HepG2 (cell line): ENCODE measurements around the gene PRR15L. TPM values are rescaled to one million over a fixed set of nuclear protein-coding genes. Genes with fewer than 3 reads are reported as not detected.

Experiments
- CHD4 ChIP-seq: fragments of 200-600 bp; sonication (generic); IDR thresholded peaks from 2 replicates; pipeline ENCODE4 v1.7.0; 2017; ENCODE audit warnings: mild to moderate bottlenecking, low read length, borderline replicate concordance
- CREBL2 ChIP-seq: sonication (generic); formaldehyde crosslinking; IDR thresholded peaks from 2 replicates; pipeline ENCODE4 v1.8.1; 2023; ENCODE audit warnings: missing genetic modification reagents, mild to moderate bottlenecking, borderline replicate concordance
- FOXO1 ChIP-seq: sonication (generic); formaldehyde crosslinking; IDR thresholded peaks from 2 replicates; pipeline ENCODE4 v1.4.0; 2020; ENCODE audit warnings: missing genetic modification reagents
- FOXP1 ChIP-seq, 2 experiments: fragments of 450-650 bp in 1 of 2; IDR thresholded peaks; 2 replicates each; pipeline ENCODE4 v1.6.1; 2017 to 2018; ENCODE audit warnings: antibody characterized with exemption in 1 of 2
- FOXP4 ChIP-seq: sonication (generic); formaldehyde crosslinking; IDR thresholded peaks from 2 replicates; pipeline ENCODE4 v1.4.0; 2020; ENCODE audit warnings: missing genetic modification reagents
- KLF6 ChIP-seq: IDR thresholded peaks from 2 replicates; pipeline ENCODE4 v1.8.0; 2016; ENCODE audit warnings: missing biosample characterization, missing genetic modification reagents
- MLX ChIP-seq: IDR thresholded peaks from 2 replicates; pipeline ENCODE4 v1.6.1; 2016
- NCOR1 ChIP-seq: fragments of 200-600 bp; sonication (generic); IDR thresholded peaks from 2 replicates; pipeline ENCODE4 v1.7.0; 2017; ENCODE audit warnings: antibody characterized with exemption, low read length, borderline replicate concordance
- NFKBIZ ChIP-seq: IDR thresholded peaks from 2 replicates; pipeline ENCODE4 v1.6.1; 2018; ENCODE audit warnings: missing genetic modification reagents, missing compliant biosample characterization
- POLR2G ChIP-seq: fragments of 200-400 bp; formaldehyde crosslinking; IDR thresholded peaks from 2 replicates; pipeline ENCODE4 v1.6.1; 2018; ENCODE audit warnings: mild to moderate bottlenecking, low read depth, low read length, moderate library complexity
- RBAK ChIP-seq: sonication (generic); formaldehyde crosslinking; IDR thresholded peaks from 2 replicates; pipeline ENCODE4 v1.5.1; 2020; ENCODE audit warnings: mild to moderate bottlenecking, missing genetic modification reagents
- RFXAP ChIP-seq: sonication (generic); formaldehyde crosslinking; IDR thresholded peaks from 2 replicates; pipeline ENCODE4 v1.4.0; 2020; ENCODE audit warnings: missing genetic modification reagents, borderline replicate concordance
- SIN3B ChIP-seq: fragments of 150-350 bp; IDR thresholded peaks from 2 replicates; pipeline ENCODE4 v1.6.1; 2014; ENCODE audit warnings: low read length
- SIX1 ChIP-seq: sonication (generic); formaldehyde crosslinking; IDR thresholded peaks from 2 replicates; pipeline ENCODE4 v1.4.0; 2020; ENCODE audit warnings: missing genetic modification reagents, borderline replicate concordance
- SSRP1 ChIP-seq: IDR thresholded peaks from 2 replicates; pipeline ENCODE4 v1.6.1; 2016; ENCODE audit warnings: control low read depth
- THAP11 ChIP-seq: IDR thresholded peaks from 2 replicates; pipeline ENCODE4 v1.6.1; 2016; ENCODE audit warnings: missing biosample characterization, missing genetic modification reagents
- ZFAT ChIP-seq: sonication (generic); formaldehyde crosslinking; conservative IDR thresholded peaks from 2 replicates; pipeline ENCODE4 v1.8.1; 2023; ENCODE audit warnings: missing genetic modification reagents, inconsistent platforms
- ZFP36L1 ChIP-seq: sonication (generic); formaldehyde crosslinking; IDR thresholded peaks from 2 replicates; pipeline ENCODE4 v1.8.0; 2022; ENCODE audit warnings: mild to moderate bottlenecking, missing genetic modification reagents, moderate library complexity
- ZNF646 ChIP-seq: sonication (generic); formaldehyde crosslinking; IDR thresholded peaks from 2 replicates; pipeline ENCODE4 v1.9.0; 2021; ENCODE audit warnings: mild to moderate bottlenecking, missing genetic modification reagents
- ZNF703 ChIP-seq: sonication (generic); formaldehyde crosslinking; IDR thresholded peaks from 2 replicates; pipeline ENCODE4 v1.5.1; 2020; ENCODE audit warnings: missing genetic modification reagents, mild to moderate bottlenecking, moderate library complexity, borderline replicate concordance
- polyA plus RNA-seq, 8 experiments: library from polyadenylated mRNA; depleted of rRNA in 3 of 8; stranded (reverse) in 7 of 8; unstranded in 1 of 8; fragments of >200 nt; fragmentation: Illumina TruSeq in 4 of 8; extraction: Trizol in 4 of 8; gene quantifications; 2 replicates each; pipeline versions ENCODE4 v1.2.1 to v1.2.3, GENCODE V29; 2011 to 2016; ENCODE audit warnings: low read depth in 4 of 8, missing spikeins in 1 of 8, mixed read lengths in 1 of 8; ENCODE audit not compliant: insufficient read depth in 1 of 8
- total RNA-seq, 5 experiments: library from RNA; depleted of rRNA; stranded (reverse); fragments of >200 nt; fragmentation: Illumina TruSeq; extraction: Trizol; gene quantifications; 2 replicates each; pipeline ENCODE4 v1.2.3, GENCODE V29; 2016; ENCODE audit warnings: low read depth in 1 of 5

Gene PRR15L
- total and polyA plus RNA-seq, 2 of the 13 experiments (the other 11 are each of a cell fraction or from before 2014, with no cell fraction given), result 0.44 to 2.0 TPM

- no peak for TF ChIP-seq RBAK (CRISPR knock-in tag)
- 0 out of 2 replicates have a peak, but pooled peaks have one; percentile 47 for TF ChIP-seq ZFP36L1 (CRISPR knock-in tag)
- TF ChIP-seq NFKBIZ (CRISPR knock-in tag), result no peak
- TF ChIP-seq FOXP1 (IDR thresholded peaks at IDR 0.05), result no peak
- peak; percentile 38; the same call in 1 of the 2 replicates for TF ChIP-seq FOXP1 (CRISPR knock-in tag; IDR thresholded peaks at IDR 0.05)
- TF ChIP-seq ZNF646 (CRISPR knock-in tag), result peak; percentile 31; the same call in 1 of the 2 replicates
- TF ChIP-seq KLF6 (CRISPR knock-in tag), result 0 out of 2 replicates have a peak, but pooled peaks have one; percentile 64
- TF ChIP-seq SIX1 (CRISPR knock-in tag), result 0 out of 2 replicates have a peak, but pooled peaks have one; percentile 18
- TF ChIP-seq ZFAT (CRISPR knock-in tag), result no peak
- TF ChIP-seq RFXAP, result peak; percentile 31; the same call in 1 of the 2 replicates
- peak; percentile 24; the same call in 1 of the 2 replicates for TF ChIP-seq THAP11 (CRISPR knock-in tag)
- TF ChIP-seq FOXO1, result peak; percentile 24; the same call in 1 of the 2 replicates
- TF ChIP-seq ZNF703 (CRISPR knock-in tag), result no peak
- no peak for TF ChIP-seq SIN3B
- TF ChIP-seq FOXP4 (CRISPR knock-in tag), result 0 out of 2 replicates have a peak, but pooled peaks have one; percentile 25
- TF ChIP-seq MLX, result 0 out of 2 replicates have a peak, but pooled peaks have one; percentile 26
- TF ChIP-seq CREBL2 (CRISPR knock-in tag), result no peak
- no peak for TF ChIP-seq SSRP1 (CRISPR knock-in tag)
- TF ChIP-seq CHD4, result no peak
- 0 out of 2 replicates have a peak, but pooled peaks have one; percentile 19 for TF ChIP-seq POLR2G
- peak; percentile 59; the same call in 1 of the 2 replicates for TF ChIP-seq NCOR1
Measured at GRCh38 chr17:47966079-47966519, 8.4 kb upstream of the PRR15L start (continued).
